Peyer's patch (tissue), 4 donors: Measurements from ENCODE around the gene MYCBPAP. TPM values are rescaled to one million over a fixed set of nuclear protein-coding genes. Genes with fewer than 3 reads are reported as not detected.

Source experiments
- DNase-seq, 3 donors: peaks; one replicate each; pipeline ENCODE4 v3.0.0-alpha.2; 2017 to 2019
- H3K27ac ChIP-seq, 4 donors: fragments of 200-600 bp; sonication (generic); one replicate each; pipeline ENCODE4 v1.5.1; 2016 to 2019
- H3K27me3 ChIP-seq, 2 donors: fragments of 200-600 bp; sonication (generic); one replicate each; pipeline ENCODE4 v1.5.1; 2019
- H3K36me3 ChIP-seq, 3 donors: fragments of 200-600 bp; sonication (generic); one replicate each; pipeline ENCODE4 v1.5.1; 2016 to 2019
- H3K4me1 ChIP-seq, 4 donors: fragments of 200-600 bp; sonication (generic); one replicate each; pipeline ENCODE4 v1.5.1; 2016 to 2019
- H3K4me3 ChIP-seq, 4 donors: fragments of 200-600 bp; sonication (generic); 1 replicate in 3 of 4; 2 replicates in 1 of 4; pipeline ENCODE4 v1.5.1; 2016 to 2019; ENCODE audit warnings: mild to moderate bottlenecking in 1 of 4
- H3K9me3 ChIP-seq, 4 donors: fragments of 200-600 bp; sonication (generic); one replicate each; pipeline ENCODE4 v1.5.1; 2016 to 2019; ENCODE audit warnings: mild to moderate bottlenecking in 1 of 4
- POLR2A ChIP-seq, 2 donors: fragments of 450-650 bp; IDR thresholded peaks; one replicate each; pipeline ENCODE4 v1.5.1; 2017; ENCODE audit warnings: antibody characterized with exemption in 2 of 2, mild to moderate bottlenecking in 2 of 2, moderate library complexity in 2 of 2
- total RNA-seq, 4 donors: library from RNA; depleted of rRNA; stranded (reverse); fragments of >200 nt; gene quantifications; one replicate each; pipeline ENCODE4 v1.1.0, GENCODE V29; 2016
- TF ChIP-seq, protein P1 (sequence below), 6 experiments: fragments of 450-650 bp in 4 of 6; fragments of 200-600 bp in 2 of 6; sonication (generic) in 1 of 6; IDR thresholded peaks; one replicate each; pipeline ENCODE4 v1.5.1; 2017 to 2019; ENCODE audit warnings: antibody characterized with exemption in 6 of 6, mild to moderate bottlenecking in 3 of 6, moderate library complexity in 1 of 6

The MYCBPAP gene
- total RNA-seq, 4 donors from 2014 or later, result 0.53 to 1.1 TPM; not detected in 2

DNA sequence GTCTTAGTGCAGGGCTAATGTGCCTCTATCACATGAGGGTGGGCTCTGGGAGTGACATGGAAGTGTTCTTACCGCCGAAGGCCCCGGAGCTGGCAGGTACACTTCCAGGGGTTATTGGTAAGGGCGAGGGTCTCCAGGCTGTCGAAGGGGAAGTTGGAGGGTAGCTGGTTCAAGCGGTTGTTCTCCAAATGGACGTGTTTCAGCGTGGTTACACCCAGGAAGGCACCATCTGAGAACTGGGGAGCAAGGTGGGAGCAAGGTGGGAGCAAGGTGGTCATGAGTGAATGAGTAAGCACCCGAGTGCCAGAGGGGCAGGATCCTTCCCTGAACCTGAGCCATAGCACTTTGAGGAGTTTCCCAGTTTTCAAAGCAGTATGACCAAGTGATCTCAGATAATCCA lies 42.6 kb upstream of the MYCBPAP start:
- Histone ChIP-seq H3K9me3 (no peaks in the 10 kb centered on the region), H3K27ac (no peak overlapping the region), H3K4me3 (no peak overlapping the region), H3K4me1 (peaks cover 4 to 33% (median 8%) of the 10 kb centered on the region in 4 donors), H3K36me3 (peaks cover 0 to 24% (median 0%) of the 10 kb centered on the region in 3 donors), H3K27me3 (peaks cover 0 to 4% of the 10 kb centered on the region in 2 donors)
- no peak for TF ChIP-seq POLR2A (IDR thresholded peaks at IDR 0.05)
- TF ChIP-seq, protein P1, sequence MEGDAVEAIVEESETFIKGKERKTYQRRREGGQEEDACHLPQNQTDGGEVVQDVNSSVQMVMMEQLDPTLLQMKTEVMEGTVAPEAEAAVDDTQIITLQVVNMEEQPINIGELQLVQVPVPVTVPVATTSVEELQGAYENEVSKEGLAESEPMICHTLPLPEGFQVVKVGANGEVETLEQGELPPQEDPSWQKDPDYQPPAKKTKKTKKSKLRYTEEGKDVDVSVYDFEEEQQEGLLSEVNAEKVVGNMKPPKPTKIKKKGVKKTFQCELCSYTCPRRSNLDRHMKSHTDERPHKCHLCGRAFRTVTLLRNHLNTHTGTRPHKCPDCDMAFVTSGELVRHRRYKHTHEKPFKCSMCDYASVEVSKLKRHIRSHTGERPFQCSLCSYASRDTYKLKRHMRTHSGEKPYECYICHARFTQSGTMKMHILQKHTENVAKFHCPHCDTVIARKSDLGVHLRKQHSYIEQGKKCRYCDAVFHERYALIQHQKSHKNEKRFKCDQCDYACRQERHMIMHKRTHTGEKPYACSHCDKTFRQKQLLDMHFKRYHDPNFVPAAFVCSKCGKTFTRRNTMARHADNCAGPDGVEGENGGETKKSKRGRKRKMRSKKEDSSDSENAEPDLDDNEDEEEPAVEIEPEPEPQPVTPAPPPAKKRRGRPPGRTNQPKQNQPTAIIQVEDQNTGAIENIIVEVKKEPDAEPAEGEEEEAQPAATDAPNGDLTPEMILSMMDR (IDR thresholded peaks at IDR 0.05), result no peak
- no peak for DNase-seq

DNA sequence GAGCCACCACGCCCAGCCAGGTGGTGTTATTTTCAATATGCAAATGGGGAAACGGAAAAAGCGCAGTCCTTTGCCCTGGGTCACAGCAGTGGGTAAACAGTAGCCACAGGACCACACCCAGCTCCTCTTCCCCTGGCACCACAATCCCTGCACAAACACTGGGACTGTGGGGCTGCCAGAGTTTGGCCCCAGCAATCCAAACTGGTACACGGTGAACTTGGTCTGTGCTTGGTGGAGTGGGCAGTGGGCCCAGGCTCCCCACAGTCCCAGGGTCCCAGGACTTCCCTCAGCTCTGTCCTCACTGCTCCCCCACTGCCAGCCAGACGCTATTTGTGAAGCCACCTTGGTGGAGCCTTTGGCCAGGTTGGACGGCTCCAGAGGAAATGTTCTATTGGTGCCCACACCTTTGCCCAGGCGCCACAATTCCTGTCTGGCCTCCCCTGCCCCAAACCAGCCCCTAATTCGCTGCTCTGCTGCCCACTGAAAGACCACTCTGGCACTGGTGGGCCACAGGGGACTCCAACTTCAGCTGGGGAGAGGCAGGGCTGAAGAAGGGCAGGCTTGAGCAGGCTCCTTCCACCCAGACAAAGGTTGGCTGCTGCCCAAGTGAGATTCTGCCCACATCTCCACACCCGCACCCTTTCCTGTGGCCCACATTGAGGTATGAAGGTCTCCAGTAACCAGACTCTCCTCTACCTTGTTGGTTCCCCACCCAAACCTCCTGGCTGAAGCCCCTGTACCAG lies 41.7 kb upstream of the MYCBPAP start:
- Histone ChIP-seq H3K36me3 (peaks cover 0 to 26% (median 0%) of the 10 kb centered on the region in 3 donors), H3K4me3 (no peak overlapping the region), H3K9me3 (no peaks in the 10 kb centered on the region), H3K27me3 (peaks cover 0 to 4% of the 10 kb centered on the region in 2 donors), H3K4me1 (peaks cover 4 to 33% (median 8%) of the 10 kb centered on the region in 4 donors), H3K27ac (peak overlapping the region in 3 of 4 donors; percentile 36 to 79 (median 54))
- TF ChIP-seq POLR2A (IDR thresholded peaks at IDR 0.05), result no peak
- TF ChIP-seq, protein P1 (IDR thresholded peaks at IDR 0.05), result no peak
- peak in 2 of 3 donors; percentile 74 to 77 for DNase-seq

- H3K9me3 ChIP-seq, result no peaks in the 10 kb centered on the region
- H3K4me1 ChIP-seq, result peaks cover 4 to 33% (median 8%) of the 10 kb centered on the region in 4 donors
- no peak for TF ChIP-seq POLR2A (IDR thresholded peaks at IDR 0.05)
- TF ChIP-seq, protein P1 (IDR thresholded peaks at IDR 0.05), result no peak
- peaks cover 0 to 25% (median 0%) of the 10 kb centered on the region in 3 donors for H3K36me3 ChIP-seq
- H3K27ac ChIP-seq, result peak overlapping the region in 2 of 4 donors; percentile 54 to 79
- H3K4me3 ChIP-seq, result no peak overlapping the region
- peaks cover 0 to 4% of the 10 kb centered on the region in 2 donors for H3K27me3 ChIP-seq
- DNase-seq, result peak in 1 of 3 donors; percentile 68
Measured at GRCh38 chr17:50467114-50467854, 41.0 kb upstream of the MYCBPAP start.

- peaks cover 0 to 25% (median 0%) of the 10 kb centered on the region in 3 donors for H3K36me3 ChIP-seq
- no peak overlapping the region for H3K4me3 ChIP-seq
- TF ChIP-seq POLR2A (IDR thresholded peaks at IDR 0.05), result no peak
- TF ChIP-seq, protein P1 (IDR thresholded peaks at IDR 0.05), result no peak
- H3K27me3 ChIP-seq, result peaks cover 0 to 4% of the 10 kb centered on the region in 2 donors
- H3K9me3 ChIP-seq, result no peaks in the 10 kb centered on the region
- H3K4me1 ChIP-seq, result peaks cover 4 to 33% (median 8%) of the 10 kb centered on the region in 4 donors
- DNase-seq, result no peak
- H3K27ac ChIP-seq, result no peak overlapping the region
Measured at GRCh38 chr17:50467855-50468303, 40.4 kb upstream of the MYCBPAP start.

GRCh38 chr17:50468304-50469207 lies 39.7 kb upstream of the MYCBPAP start, which contains the start of gene CHAD:
Gene CHAD (minus strand): TSS chr17:50468880. CDS start chr17:50468813, 67 bp downstream.
- no peak for DNase-seq
- H3K36me3 ChIP-seq, result peaks cover 0 to 27% (median 0%) of the 10 kb centered on the region in 3 donors
- peak within 1 kb of the TSS; percentile 18 to 39 (median 26) for H3K4me3 ChIP-seq
- H3K9me3 ChIP-seq, result no peaks in the 10 kb centered on the region
- peaks cover 0 to 4% of the 10 kb centered on the region in 2 donors for H3K27me3 ChIP-seq
- H3K4me1 ChIP-seq, result peaks cover 4 to 33% (median 8%) of the 10 kb centered on the region in 4 donors
- TF ChIP-seq, protein P1 (IDR thresholded peaks at IDR 0.05), result no peak
- no peak for TF ChIP-seq POLR2A (IDR thresholded peaks at IDR 0.05)
- H3K27ac ChIP-seq, result no peak within 1 kb of the TSS
